Stomach (tissue), 9 donors: ENCODE measurements around the gene SLC26A4. TPM values are rescaled to one million over a fixed set of nuclear protein-coding genes. Genes with fewer than 3 reads are reported as not detected.

Source experiments
- DNase-seq, 2 donors: peaks; one replicate each; pipeline versions ENCODE4 v3.0.0 to v3.0.0-alpha.2; 2013 to 2019
- H3K27ac ChIP-seq, 5 donors: fragments of 200-600 bp in 4 of 5; sonication (generic) in 4 of 5; one replicate each; pipeline ENCODE4 v1.5.1; 2013 to 2019; ENCODE audit warnings: mild to moderate bottlenecking in 1 of 5, moderate library complexity in 1 of 5
- H3K27me3 ChIP-seq, 3 donors: fragments of 200-600 bp; sonication (generic); one replicate each; pipeline ENCODE4 v1.5.1; 2017 to 2019; ENCODE audit warnings: mixed run types in 1 of 3
- H3K36me3 ChIP-seq, 4 donors: fragments of 200-600 bp; sonication (generic); 1 replicate in 3 of 4; 2 replicates in 1 of 4; pipeline ENCODE4 v1.5.1; 2016 to 2019
- H3K4me1 ChIP-seq, 4 donors: fragments of 200-600 bp; sonication (generic); one replicate each; pipeline ENCODE4 v1.5.1; 2016 to 2019
- H3K4me3 ChIP-seq, 4 donors: fragments of 200-600 bp; sonication (generic) in 3 of 4; one replicate each; pipeline ENCODE4 v1.5.1; 2016 to 2019; ENCODE audit warnings: mild to moderate bottlenecking in 1 of 4
- H3K9me3 ChIP-seq, 4 donors: fragments of 200-600 bp; sonication (generic); one replicate each; pipeline ENCODE4 v1.5.1; 2016 to 2019
- CTCF ChIP-seq, 7 experiments: fragments of 450-650 bp in 4 of 7; fragments of 200-600 bp in 3 of 7; sonication (generic) in 3 of 7; IDR thresholded peaks; one replicate each; pipeline ENCODE4 v1.5.1; 2016 to 2019; ENCODE audit warnings: antibody characterized with exemption in 7 of 7, control low read depth in 2 of 7, mild to moderate bottlenecking in 1 of 7
- EP300 ChIP-seq: sonication (generic); formaldehyde crosslinking; IDR thresholded peaks from one replicate; pipeline ENCODE4 v1.6.1; 2017; ENCODE audit warnings: antibody characterized with exemption
- POLR2A ChIP-seq, 4 donors: fragments of 450-650 bp; IDR thresholded peaks; one replicate each; pipeline ENCODE4 v1.6.1; 2016; ENCODE audit warnings: antibody characterized with exemption in 4 of 4, control low read depth in 2 of 4, mild to moderate bottlenecking in 1 of 4, moderate library complexity in 1 of 4
- POLR2AphosphoS5 ChIP-seq, 3 donors: sonication (generic); formaldehyde crosslinking; IDR thresholded peaks; one replicate each; pipeline ENCODE4 v1.6.1; 2016; ENCODE audit warnings: antibody characterized with exemption in 3 of 3
- WGBS, 5 donors: extraction: QIAGEN DNeasy Blood & Tissue Kit in 3 of 5; methylation state at CpG; one replicate each; pipeline versions ENCODE4 v1.1.5 to v1.1.7; 2013 to 2018; 5-methylcytosine and 5-hydroxymethylcytosine counted together
- intact Hi-C: fragments of 100-400 bp; cut with DNase I; formaldehyde crosslinking; loops from one replicate; pipeline ENCODE4 v1.15.1; 2023; ENCODE audit warnings: low total_unique reads
- polyA plus RNA-seq, 3 donors: library from polyadenylated mRNA; stranded (reverse); fragments of 200-250 nt; gene quantifications; one replicate each; pipeline ENCODE4 v1.2.3, GENCODE V29; 2013
- total RNA-seq, 5 donors: library from RNA; depleted of rRNA; stranded (reverse); fragments of >200 nt; gene quantifications; one replicate each; pipeline versions ENCODE4 v1.1.0 to v1.2.3, GENCODE V29; 2014 to 2016
- donor health status: healthy with polysubstance abuse.
- donor health status: Bipolar disorder and iron deficiency.
- donor health status: healthy.

Gene SLC26A4
- total and polyA plus RNA-seq, 8 donors: 0.06 to 4.2 (median 2.1) TPM; not detected in 3

GRCh38 chr7:107676249-107676648, 15.6 kb downstream of the SLC26A4 start:
- Histone ChIP-seq H3K9me3 (no peaks in the 10 kb centered on the region), H3K27me3 (no peaks in the 10 kb centered on the region), H3K4me3 (no peak overlapping the region), H3K36me3 (no peaks in the 10 kb centered on the region), H3K4me1 (no peaks in the 10 kb centered on the region), H3K27ac (no peak overlapping the region)
- WGBS, 5 donors: 68 to 75% (median 71%) methylated on average over 2 of the region's 2 CpGs
- TF ChIP-seq CTCF (IDR thresholded peaks at IDR 0.05): no peak
- TF ChIP-seq POLR2A (IDR thresholded peaks at IDR 0.05): no peak
- TF ChIP-seq POLR2AphosphoS5 (IDR thresholded peaks at IDR 0.05): no peak
- TF ChIP-seq EP300: no peak
- no peak for DNase-seq
- intact Hi-C loops: no loop called here

- H3K27ac ChIP-seq: no peak overlapping the region
- H3K9me3 ChIP-seq: no peaks in the 10 kb centered on the region
- no peak overlapping the region for H3K4me3 ChIP-seq
- WGBS, 5 donors: 56 to 84% (median 72%) methylated on average over 1 of the region's 1 CpG
- DNase-seq: no peak
- TF ChIP-seq POLR2A (IDR thresholded peaks at IDR 0.05) (no peak), EP300 (no peak), CTCF (IDR thresholded peaks at IDR 0.05) (no peak), POLR2AphosphoS5 (IDR thresholded peaks at IDR 0.05) (no peak)
- intact Hi-C loops: no loop called here
- no peaks in the 10 kb centered on the region for H3K36me3 ChIP-seq
- H3K27me3 ChIP-seq: no peaks in the 10 kb centered on the region
- H3K4me1 ChIP-seq: no peaks in the 10 kb centered on the region
These were observed 17.6 kb downstream of the SLC26A4 start for GRCh38 chr7:107678110-107678753.

- Histone ChIP-seq H3K4me3 (no peak overlapping the region), H3K27ac (no peak overlapping the region), H3K4me1 (no peaks in the 10 kb centered on the region), H3K36me3 (no peaks in the 10 kb centered on the region), H3K27me3 (no peaks in the 10 kb centered on the region), H3K9me3 (no peaks in the 10 kb centered on the region)
- WGBS, 5 donors: 48 to 80% (median 58%) methylated on average over 1 of the region's 1 CpG
- TF ChIP-seq POLR2A (IDR thresholded peaks at IDR 0.05) (no peak), POLR2AphosphoS5 (IDR thresholded peaks at IDR 0.05) (no peak), EP300 (no peak), CTCF (IDR thresholded peaks at IDR 0.05) (no peak)
- no peak for DNase-seq
- intact Hi-C loops: no loop called here
These were observed 19.9 kb downstream of the SLC26A4 start for GRCh38 chr7:107680478-107680877.

- intact Hi-C loops: no loop called here
- no peak overlapping the region for H3K27ac ChIP-seq
- no peaks in the 10 kb centered on the region for H3K4me1 ChIP-seq
- H3K9me3 ChIP-seq: no peaks in the 10 kb centered on the region
- no peak for DNase-seq
- WGBS, 5 donors: 92 to 95% (median 93%) methylated on average over 5 of the region's 5 CpGs
- no peak overlapping the region for H3K4me3 ChIP-seq
- H3K27me3 ChIP-seq: no peaks in the 10 kb centered on the region
- TF ChIP-seq POLR2A (IDR thresholded peaks at IDR 0.05): no peak
- no peak for TF ChIP-seq POLR2AphosphoS5 (IDR thresholded peaks at IDR 0.05)
- no peak for TF ChIP-seq CTCF (IDR thresholded peaks at IDR 0.05)
- no peak for TF ChIP-seq EP300
- H3K36me3 ChIP-seq: no peaks in the 10 kb centered on the region
These were observed 22.3 kb downstream of the SLC26A4 start for GRCh38 chr7:107682886-107683285.
